Measurements from ENCODE around the gene CCR7.

DNA sequence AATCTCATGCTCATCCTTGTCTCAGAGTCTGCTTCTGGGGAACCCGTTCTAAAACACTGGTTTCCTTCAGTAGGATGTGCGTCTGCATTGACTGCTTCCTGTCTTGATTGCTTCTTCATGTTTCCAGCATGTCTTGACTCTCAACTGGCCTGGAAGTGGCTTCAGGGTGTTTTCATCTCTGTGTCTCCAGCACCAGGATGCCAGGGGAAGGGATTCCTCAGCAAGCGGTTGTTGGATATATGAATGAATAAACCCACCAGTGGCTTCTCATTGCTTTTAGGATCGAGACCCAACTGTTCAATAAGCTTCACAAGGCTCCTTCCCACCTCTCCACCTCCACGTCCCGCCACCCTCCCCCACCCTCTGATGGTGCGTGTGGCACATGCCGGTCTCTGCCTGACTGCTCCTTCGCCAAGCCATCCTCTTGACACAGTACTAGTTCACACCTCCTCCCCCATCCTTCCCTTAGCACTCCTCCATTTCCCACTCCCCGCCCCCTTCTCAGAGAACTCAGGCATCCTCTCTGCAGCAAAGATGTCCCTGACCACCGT lies 49.7 kb downstream of the CCR7 start:
- TF ChIP-seq MXI1 (IDR thresholded peaks at IDR 0.05; ENCODE audit: low read depth, low read length): no peak
- TF ChIP-seq, protein P1, sequence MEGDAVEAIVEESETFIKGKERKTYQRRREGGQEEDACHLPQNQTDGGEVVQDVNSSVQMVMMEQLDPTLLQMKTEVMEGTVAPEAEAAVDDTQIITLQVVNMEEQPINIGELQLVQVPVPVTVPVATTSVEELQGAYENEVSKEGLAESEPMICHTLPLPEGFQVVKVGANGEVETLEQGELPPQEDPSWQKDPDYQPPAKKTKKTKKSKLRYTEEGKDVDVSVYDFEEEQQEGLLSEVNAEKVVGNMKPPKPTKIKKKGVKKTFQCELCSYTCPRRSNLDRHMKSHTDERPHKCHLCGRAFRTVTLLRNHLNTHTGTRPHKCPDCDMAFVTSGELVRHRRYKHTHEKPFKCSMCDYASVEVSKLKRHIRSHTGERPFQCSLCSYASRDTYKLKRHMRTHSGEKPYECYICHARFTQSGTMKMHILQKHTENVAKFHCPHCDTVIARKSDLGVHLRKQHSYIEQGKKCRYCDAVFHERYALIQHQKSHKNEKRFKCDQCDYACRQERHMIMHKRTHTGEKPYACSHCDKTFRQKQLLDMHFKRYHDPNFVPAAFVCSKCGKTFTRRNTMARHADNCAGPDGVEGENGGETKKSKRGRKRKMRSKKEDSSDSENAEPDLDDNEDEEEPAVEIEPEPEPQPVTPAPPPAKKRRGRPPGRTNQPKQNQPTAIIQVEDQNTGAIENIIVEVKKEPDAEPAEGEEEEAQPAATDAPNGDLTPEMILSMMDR (IDR thresholded peaks at IDR 0.05): no peak
- TF ChIP-seq, protein P2, sequence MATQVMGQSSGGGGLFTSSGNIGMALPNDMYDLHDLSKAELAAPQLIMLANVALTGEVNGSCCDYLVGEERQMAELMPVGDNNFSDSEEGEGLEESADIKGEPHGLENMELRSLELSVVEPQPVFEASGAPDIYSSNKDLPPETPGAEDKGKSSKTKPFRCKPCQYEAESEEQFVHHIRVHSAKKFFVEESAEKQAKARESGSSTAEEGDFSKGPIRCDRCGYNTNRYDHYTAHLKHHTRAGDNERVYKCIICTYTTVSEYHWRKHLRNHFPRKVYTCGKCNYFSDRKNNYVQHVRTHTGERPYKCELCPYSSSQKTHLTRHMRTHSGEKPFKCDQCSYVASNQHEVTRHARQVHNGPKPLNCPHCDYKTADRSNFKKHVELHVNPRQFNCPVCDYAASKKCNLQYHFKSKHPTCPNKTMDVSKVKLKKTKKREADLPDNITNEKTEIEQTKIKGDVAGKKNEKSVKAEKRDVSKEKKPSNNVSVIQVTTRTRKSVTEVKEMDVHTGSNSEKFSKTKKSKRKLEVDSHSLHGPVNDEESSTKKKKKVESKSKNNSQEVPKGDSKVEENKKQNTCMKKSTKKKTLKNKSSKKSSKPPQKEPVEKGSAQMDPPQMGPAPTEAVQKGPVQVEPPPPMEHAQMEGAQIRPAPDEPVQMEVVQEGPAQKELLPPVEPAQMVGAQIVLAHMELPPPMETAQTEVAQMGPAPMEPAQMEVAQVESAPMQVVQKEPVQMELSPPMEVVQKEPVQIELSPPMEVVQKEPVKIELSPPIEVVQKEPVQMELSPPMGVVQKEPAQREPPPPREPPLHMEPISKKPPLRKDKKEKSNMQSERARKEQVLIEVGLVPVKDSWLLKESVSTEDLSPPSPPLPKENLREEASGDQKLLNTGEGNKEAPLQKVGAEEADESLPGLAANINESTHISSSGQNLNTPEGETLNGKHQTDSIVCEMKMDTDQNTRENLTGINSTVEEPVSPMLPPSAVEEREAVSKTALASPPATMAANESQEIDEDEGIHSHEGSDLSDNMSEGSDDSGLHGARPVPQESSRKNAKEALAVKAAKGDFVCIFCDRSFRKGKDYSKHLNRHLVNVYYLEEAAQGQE (IDR thresholded peaks at IDR 0.05; ENCODE audit: low read depth, low read length): no peak

Measured in SK-N-SH (cell line).